ENCODE measurements around the gene TSEN34. TPM values are rescaled to one million over a fixed set of nuclear protein-coding genes. Genes with fewer than 3 reads are reported as not detected.

TSEN34 gene
- total RNA-seq, 1 experiment from 2014 or later: 194 TPM

- Histone ChIP-seq H3K27ac (ENCODE audit: low read length) (no peak overlapping the region), H3K36me3 (ENCODE audit: control insufficient read depth, insufficient read depth, low read length) (peaks cover 12% of the 10 kb centered on the region), H3K4me3 (ENCODE audit: low read depth in 2 of 2, low read length in 2 of 2) (no peak overlapping the region), H3K4me1 (ENCODE audit: control insufficient read depth, insufficient read depth, low read length) (peaks cover 37% of the 10 kb centered on the region), H3K9me3 (ENCODE audit: control insufficient read depth, insufficient read depth, low read depth, low read length) (no peaks in the 10 kb centered on the region), H3K27me3 (ENCODE audit: control insufficient read depth, insufficient read depth, low read length) (no peaks in the 10 kb centered on the region)
- in situ Hi-C loops (cut with HindIII; ENCODE audit: low pct_unique_long_range_greater_than_20kb, low sequenced_read_pairs) (no loop called here), intact Hi-C loops (cut with micrococcal nuclease; ENCODE audit: unreplicated experiment) (no loop called here)
- TF ChIP-seq CTCF (IDR thresholded peaks at IDR 0.05) (no peak), REST (IDR thresholded peaks at IDR 0.05; ENCODE audit: insufficient read depth in 1 of 2, low read depth in 2 of 2, low read length in 1 of 2) (no peak), TCF7L2 (IDR thresholded peaks at IDR 0.05; ENCODE audit: low read depth, low read length) (no peak), POLR2AphosphoS5 (IDR thresholded peaks at IDR 0.05; ENCODE audit: low read depth, low read length) (no peak), SIN3A (IDR thresholded peaks at IDR 0.05; ENCODE audit: borderline replicate concordance, insufficient read depth, low read depth, low read length) (no peak)
- ChIA-PET CTCF (interaction anchor here (0.5 to 0.6 kb wide), 3 partner anchors 20 to 295 kb away, joined by 4 to 5 read pairs (median 4); partner anchors contain the start of gene CNOT3), POLR2A (interaction anchor here (1.1 kb wide), 1 partner anchor 20 kb away, joined by 3 read pairs; the partner anchor contains the start of gene CNOT3)
- no TSS peak for BruUV-seq (replicated peaks)
- no peak for ATAC-seq
- DNase-seq (ENCODE audit: low read depth, low spot score): no peak
Measured at GRCh38 chr19:54156953-54157352, 34.2 kb upstream of the TSEN34 start.

- DNase-seq (ENCODE audit: low read depth, low spot score): no peak
- Histone ChIP-seq H3K36me3 (ENCODE audit: control insufficient read depth, insufficient read depth, low read length) (peaks cover 5% of the 10 kb centered on the region), H3K9me3 (ENCODE audit: control insufficient read depth, insufficient read depth, low read depth, low read length) (no peaks in the 10 kb centered on the region), H3K4me3 (ENCODE audit: low read depth in 2 of 2, low read length in 2 of 2) (peak overlapping the region; percentile 84 to 97), H3K27ac (ENCODE audit: low read length) (peak overlapping the region; percentile 99), H3K27me3 (ENCODE audit: control insufficient read depth, insufficient read depth, low read length) (no peaks in the 10 kb centered on the region), H3K4me1 (ENCODE audit: control insufficient read depth, insufficient read depth, low read length) (peaks cover 34% of the 10 kb centered on the region)
- in situ Hi-C loops (cut with HindIII; ENCODE audit: low pct_unique_long_range_greater_than_20kb, low sequenced_read_pairs): no loop called here
- ChIA-PET POLR2A (interaction anchor here (1.5 kb wide), 1 partner anchor 22 kb away, joined by 4 read pairs; the partner anchor contains the start of gene CNOT3), CTCF (no interaction called here)
- intact Hi-C loops (cut with micrococcal nuclease; ENCODE audit: unreplicated experiment): no loop called here
- no peak for ATAC-seq
- TF ChIP-seq TCF7L2 (IDR thresholded peaks at IDR 0.05; ENCODE audit: low read depth, low read length): no peak
- TF ChIP-seq REST (IDR thresholded peaks at IDR 0.05; ENCODE audit: insufficient read depth in 1 of 2, low read depth in 2 of 2, low read length in 1 of 2): no peak
- no peak for TF ChIP-seq POLR2AphosphoS5 (IDR thresholded peaks at IDR 0.05; ENCODE audit: low read depth, low read length)
- TF ChIP-seq SIN3A (IDR thresholded peaks at IDR 0.05; ENCODE audit: borderline replicate concordance, insufficient read depth, low read depth, low read length): no peak; the same call in 1 of the 2 replicates
- TF ChIP-seq CTCF (IDR thresholded peaks at IDR 0.05): no peak
- TSS peak; percentile 87 for BruUV-seq (replicated peaks)
Measured at GRCh38 chr19:54158812-54159351, 32.2 kb upstream of the TSEN34 start.
